IMR-90 (cell line): ENCODE results near the gene OLFM3. TPM values are rescaled to one million over a fixed set of nuclear protein-coding genes. Genes with fewer than 3 reads are reported as not detected.

ENCODE experiments used
- ATAC-seq: fragments of 200-7000 bp; cut with Tn5 transposase; 2 replicates; pipeline ENCODE4 v1.9.1; 2020; ENCODE audit warnings: low read depth, mild to moderate bottlenecking, moderate library complexity
- BruUV-seq: library from RNA; stranded (reverse); fragments of 400-500 nt; replicated peaks from 2 replicates; lab custom pipeline; 2021; lab: Mats Ljungman, UMichigan
- CTCF ChIA-PET: fragments of 300-600 bp; formaldehyde crosslinking; extraction: SDS; loops from one replicate; lab custom pipeline; 2021; ENCODE audit warnings: antibody characterized with exemption; lab: Yijun Ruan, JAX
- POLR2A ChIA-PET: fragments of 300-600 bp; sonication (Branson Sonifier 250); formaldehyde crosslinking; loops from one replicate; lab custom pipeline; 2022; ENCODE audit warnings: antibody characterized with exemption; ENCODE audit not compliant: unreplicated experiment; lab: Charles Lee
- DNase-seq: peaks from one replicate; pipeline ENCODE4 v3.0.0; 2013
- H2AFZ ChIP-seq: replicated peaks from 2 replicates; pipeline ENCODE3; 2013; ENCODE audit warnings: low read length, mild to moderate bottlenecking; ENCODE audit not compliant: poor library complexity
- H2AK5ac ChIP-seq: 2 replicates; pipeline ENCODE4 v1.6.1; 2013; ENCODE audit warnings: low read depth, low read length, inconsistent platforms
- H2AK9ac ChIP-seq: replicated peaks from 2 replicates; pipeline ENCODE3; 2013; ENCODE audit warnings: mild to moderate bottlenecking, low read depth, low read length, moderate library complexity; ENCODE audit not compliant: poor library complexity
- H2BK120ac ChIP-seq: 2 replicates; pipeline ENCODE4 v1.6.1; 2013; ENCODE audit warnings: low read depth, low read length, inconsistent platforms
- H2BK15ac ChIP-seq: 3 replicates; pipeline ENCODE4 v1.6.1; 2013; ENCODE audit warnings: low read depth, low read length, inconsistent platforms
- H2BK20ac ChIP-seq: 2 replicates; pipeline ENCODE4 v1.6.1; 2013; ENCODE audit warnings: low read depth, mild to moderate bottlenecking, inconsistent platforms, low read length, moderate library complexity
- H2BK5ac ChIP-seq: 2 replicates; pipeline ENCODE4 v1.6.1; 2013; ENCODE audit warnings: mild to moderate bottlenecking, low read depth, low read length, inconsistent platforms; ENCODE audit not compliant: poor library complexity, severe bottlenecking
- H3K14ac ChIP-seq: replicated peaks from 2 replicates; pipeline ENCODE4 v1.6.1; 2013; ENCODE audit warnings: low read depth, low read length, inconsistent platforms
- H3K18ac ChIP-seq: 2 replicates; pipeline ENCODE4 v1.6.1; 2013; ENCODE audit warnings: low read depth, low read length, control low read depth
- H3K23ac ChIP-seq: 2 replicates; pipeline ENCODE4 v1.6.1; 2013; ENCODE audit warnings: low read depth, low read length, inconsistent platforms
- H3K27ac ChIP-seq: 2 replicates; pipeline ENCODE4 v1.5.1; 2013; ENCODE audit warnings: mild to moderate bottlenecking, control low read depth, low read length; ENCODE audit not compliant: insufficient read depth
- H3K27me3 ChIP-seq: 2 replicates; pipeline ENCODE4 v1.6.1; 2013; ENCODE audit warnings: low read length; ENCODE audit not compliant: control insufficient read depth, insufficient read depth
- H3K36me3 ChIP-seq: 2 replicates; pipeline ENCODE4 v1.6.1; 2013; ENCODE audit warnings: low read length, mixed read lengths; ENCODE audit not compliant: control insufficient read depth, insufficient read depth
- H3K4ac ChIP-seq: 2 replicates; pipeline ENCODE4 v1.6.1; 2013; ENCODE audit warnings: low read depth, low read length, inconsistent platforms
- H3K4me1 ChIP-seq: 2 replicates; pipeline ENCODE4 v1.6.1; 2013; ENCODE audit warnings: low read length, mixed read lengths; ENCODE audit not compliant: control insufficient read depth, insufficient read depth
- H3K4me2 ChIP-seq: 2 replicates; pipeline ENCODE4 v1.6.1; 2013; ENCODE audit warnings: low read depth, mild to moderate bottlenecking, control low read depth, low read length, moderate library complexity
- H3K4me3 ChIP-seq: 2 replicates; pipeline ENCODE4 v1.5.1; 2013; ENCODE audit warnings: low read depth, mild to moderate bottlenecking, control low read depth, low read length, moderate library complexity; ENCODE audit not compliant: insufficient read depth
- H3K56ac ChIP-seq: 2 replicates; pipeline ENCODE4 v1.6.1; 2013; ENCODE audit warnings: low read length, inconsistent platforms; ENCODE audit not compliant: insufficient read depth; ENCODE audit errors: extremely low read depth
- H3K79me1 ChIP-seq, 2 experiments: 2 replicates each; pipeline ENCODE4 v1.6.1; 2013; ENCODE audit warnings: low read length in 2 of 2, inconsistent platforms in 1 of 2, low read depth in 1 of 2
- H3K9ac ChIP-seq: 2 replicates; pipeline ENCODE4 v1.6.1; 2013; ENCODE audit warnings: low read depth, low read length, control low read depth
- H3K9me1 ChIP-seq: 2 replicates; pipeline ENCODE4 v1.6.1; 2013; ENCODE audit warnings: low read length, inconsistent platforms; ENCODE audit not compliant: insufficient read depth
- H3K9me3 ChIP-seq: 2 replicates; pipeline ENCODE4 v1.6.1; 2013; ENCODE audit warnings: low read length; ENCODE audit not compliant: control insufficient read depth, insufficient read depth
- H4K20me1 ChIP-seq: 2 replicates; pipeline ENCODE4 v1.6.1; 2013; ENCODE audit warnings: low read length, inconsistent platforms; ENCODE audit not compliant: insufficient read depth
- H4K5ac ChIP-seq: 2 replicates; pipeline ENCODE4 v1.6.1; 2013; ENCODE audit warnings: mild to moderate bottlenecking, low read depth, low read length, control low read depth
- H4K8ac ChIP-seq, 2 experiments: 2 replicates each; pipeline ENCODE4 v1.6.1; 2013; ENCODE audit warnings: low read depth in 2 of 2, low read length in 2 of 2, control low read depth in 1 of 2, inconsistent platforms in 1 of 2
- H4K91ac ChIP-seq: 2 replicates; pipeline ENCODE4 v1.6.1; 2013; ENCODE audit warnings: low read depth, low read length, inconsistent platforms; ENCODE audit not compliant: insufficient read depth
- BHLHE40 ChIP-seq: fragments of 150-350 bp; IDR thresholded peaks from 2 replicates; pipeline ENCODE4 v1.6.1; 2016; ENCODE audit warnings: mild to moderate bottlenecking, low read depth, low read length
- CHD1 ChIP-seq: IDR thresholded peaks from 2 replicates; pipeline ENCODE4 v1.6.1; 2012; ENCODE audit warnings: low read depth, low read length, improper control_type of control experiment
- MAFK ChIP-seq: IDR thresholded peaks from 2 replicates; pipeline ENCODE4 v1.6.1; 2012; ENCODE audit warnings: low read depth, low read length, improper control_type of control experiment
- MAZ ChIP-seq: IDR thresholded peaks from 2 replicates; pipeline ENCODE4 v1.6.1; 2012; ENCODE audit warnings: low read depth, mild to moderate bottlenecking, low read length, improper control_type of control experiment, moderate library complexity, borderline replicate concordance
- POLR2A ChIP-seq: IDR thresholded peaks from 2 replicates; pipeline ENCODE4 v1.6.1; 2012; ENCODE audit warnings: mild to moderate bottlenecking, low read depth, low read length
- RCOR1 ChIP-seq: IDR thresholded peaks from 2 replicates; pipeline ENCODE4 v1.6.1; 2012; ENCODE audit warnings: mild to moderate bottlenecking, low read length, improper control_type of control experiment; ENCODE audit not compliant: insufficient replicate concordance
- RFX5 ChIP-seq: IDR thresholded peaks from 2 replicates; pipeline ENCODE4 v1.8.0; 2012; ENCODE audit warnings: low read depth, mild to moderate bottlenecking, low read length, moderate library complexity
- SMC3 ChIP-seq: fragments of 150-350 bp; IDR thresholded peaks from 2 replicates; pipeline ENCODE4 v1.6.1; 2016; ENCODE audit warnings: low read depth, mild to moderate bottlenecking, antibody characterized with exemption, low read length, moderate library complexity
- WGBS, 2 experiments: methylation state at CpG; one replicate each; pipeline versions ENCODE4 v1.1.5 to v1.1.7; 2013; ENCODE audit warnings: missing lambda C conversion rate in 2 of 2; ENCODE audit not compliant: insufficient read length in 1 of 2; ENCODE audit errors: extremely low coverage in 2 of 2; 5-methylcytosine and 5-hydroxymethylcytosine counted together
- dilution Hi-C: fragments of 300-500 bp; cut with HindIII; formaldehyde crosslinking; loops from one replicate; pipeline ENCODE4 v1.14.3; 2018; ENCODE audit warnings: low sequenced_read_pairs; ENCODE audit not compliant: unreplicated experiment
- in situ Hi-C: fragments of 300-500 bp; cut with MboI; formaldehyde crosslinking; loops from 3 replicates; pipeline ENCODE4 v1.14.3; 2019; ENCODE audit warnings: low sequenced_read_pairs, inconsistent platforms, mixed read lengths
- intact Hi-C: fragments of 100-400 bp; cut with micrococcal nuclease; formaldehyde crosslinking; loops from 2 replicates; pipeline ENCODE4 v1.10.0; 2022
- polyA plus RNA-seq, 3 experiments: library from polyadenylated mRNA; depleted of rRNA; stranded (reverse); fragments of >200 nt; gene quantifications; 2 replicates each; pipeline ENCODE4 v1.2.3, GENCODE V29; 2012; ENCODE audit warnings: low replicate concordance in 1 of 3
- total RNA-seq: library from RNA; depleted of rRNA; stranded (reverse); fragments of >200 nt; gene quantifications from 2 replicates; pipeline ENCODE4 v1.2.3, GENCODE V29; 2012
- TF ChIP-seq, protein P1 (sequence below): fragments of 150-350 bp; IDR thresholded peaks from 2 replicates; pipeline ENCODE4 v1.6.1; 2016; ENCODE audit warnings: low read depth, mild to moderate bottlenecking, low read length, moderate library complexity, borderline replicate concordance
- TF ChIP-seq, protein P2 (sequence below): conservative IDR thresholded peaks from 2 replicates; pipeline ENCODE4 v1.5.1; 2012; ENCODE audit warnings: mild to moderate bottlenecking, low read depth, low read length, improper control_type of control experiment

OLFM3 gene
- total and polyA plus RNA-seq, 2 of the 4 experiments (the other 2 are of a cell fraction) = not detected

DNA sequence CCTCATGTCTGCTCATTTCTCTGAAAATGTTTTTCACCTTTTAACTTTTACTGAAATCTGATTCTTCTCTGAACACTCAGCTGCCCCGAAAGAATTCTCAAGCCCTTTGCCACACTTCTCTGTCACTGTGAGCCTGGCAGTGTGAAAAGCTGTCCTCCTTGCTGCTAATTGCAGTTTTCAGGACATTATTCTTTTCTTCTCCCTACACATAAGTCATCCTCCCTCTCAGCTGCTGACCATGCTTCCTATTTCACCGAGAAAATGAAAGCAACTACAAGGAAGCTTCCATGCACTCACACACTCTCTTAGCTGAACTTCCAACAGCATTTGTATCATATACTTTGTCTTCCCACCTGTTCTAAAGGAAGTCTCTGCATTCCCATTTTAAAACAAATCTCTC, 15.8 kb downstream of the OLFM3 start:
- Histone ChIP-seq H3K27ac (no peak overlapping the region), H4K20me1 (no peaks in the 10 kb centered on the region), H2BK5ac (no peak overlapping the region), H2BK120ac (no peak overlapping the region), H2AK5ac (no peak overlapping the region), H2BK20ac (no peak overlapping the region), H4K91ac (no peak overlapping the region), H3K9ac (no peak overlapping the region), H3K9me1 (no peaks in the 10 kb centered on the region), H3K27me3 (no peaks in the 10 kb centered on the region), H3K23ac (no peak overlapping the region), H4K5ac (no peak overlapping the region), H3K14ac (no peak overlapping the region), H2AFZ (no peak overlapping the region), H4K8ac (no peak overlapping the region), H3K36me3 (no peaks in the 10 kb centered on the region), H3K18ac (no peak overlapping the region), H3K56ac (no peak overlapping the region), H3K4me2 (no peak overlapping the region), H2AK9ac (no peak overlapping the region), H3K9me3 (no peaks in the 10 kb centered on the region), H3K4ac (no peak overlapping the region), H3K79me1 (no peaks in the 10 kb centered on the region), H3K4me1 (no peaks in the 10 kb centered on the region), H2BK15ac (no peak overlapping the region), H3K4me3 (no peak overlapping the region)
- DNase-seq (no peak), ATAC-seq (no peak)
- ChIA-PET POLR2A (no interaction called here), CTCF (no interaction called here)
- intact Hi-C loops (no loop called here), in situ Hi-C loops (no loop called here), dilution Hi-C loops (no loop called here)
- no CpG with 5 or more reads among the region's 2 CpGs for WGBS, 2 experiments
- TF ChIP-seq, protein P1, sequence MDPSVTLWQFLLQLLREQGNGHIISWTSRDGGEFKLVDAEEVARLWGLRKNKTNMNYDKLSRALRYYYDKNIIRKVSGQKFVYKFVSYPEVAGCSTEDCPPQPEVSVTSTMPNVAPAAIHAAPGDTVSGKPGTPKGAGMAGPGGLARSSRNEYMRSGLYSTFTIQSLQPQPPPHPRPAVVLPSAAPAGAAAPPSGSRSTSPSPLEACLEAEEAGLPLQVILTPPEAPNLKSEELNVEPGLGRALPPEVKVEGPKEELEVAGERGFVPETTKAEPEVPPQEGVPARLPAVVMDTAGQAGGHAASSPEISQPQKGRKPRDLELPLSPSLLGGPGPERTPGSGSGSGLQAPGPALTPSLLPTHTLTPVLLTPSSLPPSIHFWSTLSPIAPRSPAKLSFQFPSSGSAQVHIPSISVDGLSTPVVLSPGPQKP = no peak
- TF ChIP-seq MAZ (no peak), SMC3 (no peak), POLR2A (no peak), RFX5 (no peak), MAFK (no peak), RCOR1 (no peak), BHLHE40 (no peak), CHD1 (no peak)
- TF ChIP-seq, protein P2, sequence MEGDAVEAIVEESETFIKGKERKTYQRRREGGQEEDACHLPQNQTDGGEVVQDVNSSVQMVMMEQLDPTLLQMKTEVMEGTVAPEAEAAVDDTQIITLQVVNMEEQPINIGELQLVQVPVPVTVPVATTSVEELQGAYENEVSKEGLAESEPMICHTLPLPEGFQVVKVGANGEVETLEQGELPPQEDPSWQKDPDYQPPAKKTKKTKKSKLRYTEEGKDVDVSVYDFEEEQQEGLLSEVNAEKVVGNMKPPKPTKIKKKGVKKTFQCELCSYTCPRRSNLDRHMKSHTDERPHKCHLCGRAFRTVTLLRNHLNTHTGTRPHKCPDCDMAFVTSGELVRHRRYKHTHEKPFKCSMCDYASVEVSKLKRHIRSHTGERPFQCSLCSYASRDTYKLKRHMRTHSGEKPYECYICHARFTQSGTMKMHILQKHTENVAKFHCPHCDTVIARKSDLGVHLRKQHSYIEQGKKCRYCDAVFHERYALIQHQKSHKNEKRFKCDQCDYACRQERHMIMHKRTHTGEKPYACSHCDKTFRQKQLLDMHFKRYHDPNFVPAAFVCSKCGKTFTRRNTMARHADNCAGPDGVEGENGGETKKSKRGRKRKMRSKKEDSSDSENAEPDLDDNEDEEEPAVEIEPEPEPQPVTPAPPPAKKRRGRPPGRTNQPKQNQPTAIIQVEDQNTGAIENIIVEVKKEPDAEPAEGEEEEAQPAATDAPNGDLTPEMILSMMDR = no peak
- BruUV-seq = no TSS peak
